Mononuclear cell (primary cell): ENCODE results near the gene VGLL2. TPM values are rescaled to one million over a fixed set of nuclear protein-coding genes. Genes with fewer than 3 reads are reported as not detected.

Experiments used
- H3K27me3 ChIP-seq: 2 replicates; pipeline ENCODE4 v1.6.0; 2011; ENCODE audit warnings: low read length, control low read depth; ENCODE audit not compliant: insufficient read depth
- H3K4me1 ChIP-seq: 2 replicates; pipeline ENCODE4 v1.5.1; 2011; ENCODE audit warnings: mild to moderate bottlenecking, low read length, control low read depth; ENCODE audit not compliant: insufficient read depth
- H3K4me3 ChIP-seq: 2 replicates; pipeline ENCODE4 v1.5.1; 2011; ENCODE audit warnings: mild to moderate bottlenecking, low read length, moderate library complexity
- H3K9me3 ChIP-seq: 2 replicates; pipeline ENCODE4 v1.5.1; 2011; ENCODE audit warnings: low read depth, mild to moderate bottlenecking, control low read depth, low read length
- total RNA-seq: library from RNA; depleted of rRNA; stranded (reverse); fragments of >200 nt; gene quantifications from one replicate; pipeline ENCODE4 v1.2.3, GENCODE V29; 2012

The VGLL2 gene
- total RNA-seq, 1 donor: 0.10 TPM

DNA sequence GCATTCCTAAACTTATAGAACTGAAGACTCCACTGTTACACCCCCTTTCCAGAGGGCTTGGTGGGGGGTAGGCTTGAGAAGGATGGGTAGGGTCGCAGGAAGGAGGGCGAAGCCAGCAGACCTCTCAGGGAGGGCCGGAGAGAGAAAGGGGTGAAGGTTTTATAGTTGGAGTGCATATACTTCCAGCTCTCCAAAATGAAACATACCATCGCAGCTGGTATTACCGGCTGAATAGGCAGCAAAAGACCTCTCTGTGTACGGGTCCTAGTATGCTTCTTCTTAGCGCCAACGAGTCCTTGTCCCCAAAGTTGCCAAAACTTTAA, 1.0 kb upstream of the VGLL2 start:
- Histone ChIP-seq H3K4me3 (no peak overlapping the region), H3K9me3 (no peaks in the 10 kb centered on the region), H3K27me3 (peaks cover 81% of the 10 kb centered on the region), H3K4me1 (no peaks in the 10 kb centered on the region)

GRCh38 chr6:117264692-117265409, 507 bp upstream of the VGLL2 start:
- Histone ChIP-seq H3K4me1 (no peaks in the 10 kb centered on the region), H3K9me3 (no peaks in the 10 kb centered on the region), H3K27me3 (peaks cover 86% of the 10 kb centered on the region), H3K4me3 (no peak overlapping the region)

- H3K4me1 ChIP-seq: no peaks in the 10 kb centered on the region
- no peaks in the 10 kb centered on the region for H3K9me3 ChIP-seq
- H3K4me3 ChIP-seq: no peak overlapping the region
- peaks cover 91% of the 10 kb centered on the region for H3K27me3 ChIP-seq
Observed at GRCh38 chr6:117266257-117267053, 1.1 kb downstream of the VGLL2 start.

GRCh38 chr6:117267054-117267347, 1.6 kb downstream of the VGLL2 start:
- Histone ChIP-seq H3K4me3 (no peak overlapping the region), H3K27me3 (peaks cover 93% of the 10 kb centered on the region), H3K9me3 (no peaks in the 10 kb centered on the region), H3K4me1 (no peaks in the 10 kb centered on the region)

DNA sequence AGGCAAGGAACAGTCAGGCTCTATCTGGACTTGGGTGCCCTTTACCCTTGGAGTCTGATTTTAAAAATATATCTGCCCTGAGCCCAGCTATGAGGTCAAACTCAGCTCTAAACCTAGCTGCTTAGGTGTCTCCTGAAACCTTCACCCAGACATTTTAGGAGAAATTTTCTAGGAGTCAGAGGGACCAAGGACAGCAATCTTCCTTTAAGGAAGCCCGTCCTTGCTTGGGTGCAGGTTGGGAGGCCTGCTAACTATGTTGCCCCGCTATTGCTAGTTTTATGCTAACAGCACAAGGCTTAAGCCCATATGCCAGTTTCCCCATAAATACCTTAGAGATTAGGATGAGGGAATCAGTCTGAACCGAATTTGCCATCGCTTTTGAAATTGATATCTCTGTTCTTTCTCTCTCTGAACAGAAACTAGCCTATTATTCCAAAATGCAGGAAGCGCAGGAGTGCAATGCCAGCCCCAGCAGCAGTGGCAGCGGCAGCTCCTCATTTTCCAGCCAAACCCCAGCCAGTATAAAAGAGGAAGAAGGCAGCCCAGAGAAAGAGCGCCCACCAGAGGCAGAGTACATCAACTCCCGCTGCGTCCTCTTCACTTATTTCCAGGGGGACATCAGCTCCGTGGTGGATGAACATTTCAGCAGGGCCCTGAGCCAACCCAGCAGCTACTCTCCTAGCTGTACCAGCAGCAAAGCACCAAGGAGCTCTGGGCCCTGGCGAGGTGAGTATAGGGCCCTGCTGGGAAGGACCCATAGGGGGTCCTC, 2.6 kb downstream of the VGLL2 start:
- H3K9me3 ChIP-seq: no peaks in the 10 kb centered on the region
- H3K4me3 ChIP-seq: no peak overlapping the region
- peaks cover 93% of the 10 kb centered on the region for H3K27me3 ChIP-seq
- no peaks in the 10 kb centered on the region for H3K4me1 ChIP-seq

DNA sequence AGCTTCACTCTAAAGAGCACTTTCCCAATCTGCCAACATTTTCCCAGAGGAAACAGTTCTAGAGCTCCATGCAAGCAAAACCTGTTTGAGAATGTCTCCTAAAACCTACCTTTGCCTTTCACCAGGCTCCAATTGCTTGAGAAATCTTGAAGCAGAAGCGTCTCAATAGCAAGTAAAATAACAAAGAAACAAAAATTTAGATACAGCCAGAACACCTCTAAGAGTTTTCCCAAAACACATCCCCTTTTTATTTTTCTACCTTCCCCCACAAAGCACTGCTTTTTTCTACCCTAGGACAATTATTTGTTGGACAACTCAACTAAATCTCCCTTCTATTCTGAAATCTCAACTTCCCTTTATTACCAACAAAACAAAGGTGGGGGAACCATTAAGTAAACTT, 3.6 kb downstream of the VGLL2 start:
- Histone ChIP-seq H3K4me3 (no peak overlapping the region), H3K4me1 (no peaks in the 10 kb centered on the region), H3K9me3 (no peaks in the 10 kb centered on the region), H3K27me3 (peaks cover 93% of the 10 kb centered on the region)

- Histone ChIP-seq H3K4me3 (no peak overlapping the region), H3K4me1 (no peaks in the 10 kb centered on the region), H3K27me3 (peaks cover 93% of the 10 kb centered on the region), H3K9me3 (no peaks in the 10 kb centered on the region)
Observed at GRCh38 chr6:117269638-117270054, 4.3 kb downstream of the VGLL2 start.

GRCh38 chr6:117270055-117270842, 4.9 kb downstream of the VGLL2 start:
- Histone ChIP-seq H3K27me3 (peaks cover 94% of the 10 kb centered on the region), H3K9me3 (no peaks in the 10 kb centered on the region), H3K4me1 (no peaks in the 10 kb centered on the region), H3K4me3 (no peak overlapping the region)

DNA sequence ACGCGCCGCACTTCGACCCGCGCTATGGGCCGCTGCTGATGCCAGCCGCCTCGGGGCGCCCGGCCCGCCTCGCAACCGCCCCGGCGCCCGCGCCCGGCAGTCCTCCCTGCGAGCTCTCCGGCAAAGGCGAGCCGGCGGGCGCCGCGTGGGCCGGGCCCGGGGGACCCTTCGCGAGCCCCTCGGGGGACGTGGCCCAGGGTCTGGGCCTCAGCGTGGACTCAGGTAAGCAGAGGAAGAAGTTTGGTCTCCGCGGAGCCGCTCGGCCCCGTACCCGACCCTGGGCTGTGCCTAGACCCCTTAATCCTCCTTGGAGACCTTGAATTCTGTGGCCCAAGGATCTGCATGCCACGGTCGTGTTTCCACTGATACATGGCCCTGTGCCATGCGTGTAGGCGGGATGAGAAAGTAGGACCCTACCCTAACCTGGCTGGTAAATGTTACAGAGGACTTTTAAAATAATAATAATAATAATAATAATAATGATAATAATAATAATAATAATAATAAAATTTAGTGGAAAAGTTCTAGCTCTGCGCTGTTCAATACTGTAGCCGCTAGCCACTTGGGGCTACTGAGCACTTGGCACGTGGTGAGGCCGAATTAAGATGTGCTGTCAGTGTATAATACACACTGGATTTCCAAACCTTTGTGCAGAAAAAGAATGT, 5.6 kb downstream of the VGLL2 start:
- Histone ChIP-seq H3K27me3 (peaks cover 89% of the 10 kb centered on the region), H3K4me3 (no peak overlapping the region), H3K9me3 (no peaks in the 10 kb centered on the region), H3K4me1 (no peaks in the 10 kb centered on the region)

DNA sequence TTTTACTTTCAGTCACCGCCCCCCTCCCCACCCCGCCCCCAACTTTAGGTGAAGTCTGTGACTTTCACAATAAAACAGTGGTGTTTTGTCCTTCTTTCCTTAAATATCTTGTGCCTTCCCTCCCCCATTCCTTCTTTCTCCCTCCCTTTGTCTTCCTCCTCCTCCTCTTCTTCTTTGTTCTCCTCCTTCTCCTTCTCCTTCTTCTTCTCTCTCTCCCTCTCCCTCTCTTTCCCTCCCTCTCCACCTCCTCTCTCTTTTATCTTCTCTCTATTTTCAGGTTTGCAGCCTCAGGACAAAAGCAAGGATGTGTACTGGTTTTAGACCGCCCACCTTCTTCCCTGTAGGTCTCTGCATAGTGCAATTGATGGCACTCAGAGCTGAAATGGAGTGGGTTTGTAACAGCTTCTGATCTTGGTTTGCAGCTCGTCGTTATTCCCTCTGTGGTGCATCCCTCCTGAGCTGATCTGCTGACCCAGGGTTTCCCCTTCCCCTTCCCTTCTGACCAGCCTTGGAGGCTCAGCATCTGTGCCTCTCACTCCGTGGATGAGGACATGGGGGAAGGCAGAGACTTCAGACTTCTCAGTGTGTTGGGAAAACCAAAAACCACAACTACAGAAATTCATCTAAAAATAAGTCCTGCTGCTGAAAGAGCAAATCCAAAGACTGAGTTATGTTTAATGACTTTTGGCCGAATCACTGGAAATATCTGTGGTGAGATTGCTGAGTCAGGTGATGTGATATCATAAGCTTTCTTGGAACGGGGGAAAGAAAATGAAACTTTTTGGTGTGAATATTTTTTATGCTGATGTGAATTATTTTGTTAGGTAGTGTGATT, 6.9 kb downstream of the VGLL2 start:
- Histone ChIP-seq H3K27me3 (peaks cover 79% of the 10 kb centered on the region), H3K4me1 (no peaks in the 10 kb centered on the region), H3K4me3 (no peak overlapping the region)

GRCh38 chr6:117272891-117273290, 7.5 kb downstream of the VGLL2 start:
- peaks cover 76% of the 10 kb centered on the region for H3K27me3 ChIP-seq
- no peak overlapping the region for H3K4me3 ChIP-seq
- no peaks in the 10 kb centered on the region for H3K9me3 ChIP-seq
- H3K4me1 ChIP-seq: no peaks in the 10 kb centered on the region

More for the DNA sequence above, 6.9 kb downstream of the VGLL2 start:
- H3K9me3 ChIP-seq: no peaks in the 10 kb centered on the region

DNA sequence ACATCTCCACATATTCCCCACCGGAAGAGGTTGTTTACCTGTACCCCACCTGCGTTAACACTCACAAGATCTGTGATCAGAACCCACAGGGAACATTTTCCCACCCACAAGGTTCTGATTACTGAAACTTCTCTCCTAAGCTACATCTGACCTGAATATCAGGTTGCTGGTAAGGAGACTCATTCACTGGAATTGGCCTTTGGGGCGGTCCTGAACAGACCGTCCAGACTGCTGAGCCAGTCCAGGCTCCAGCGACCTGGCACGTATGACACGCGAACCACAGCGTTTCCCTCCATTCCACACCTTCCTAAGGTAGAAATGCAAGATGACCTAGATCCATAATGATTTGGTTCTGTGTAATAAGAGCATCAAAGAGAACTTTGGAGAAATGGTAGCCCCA, 9.8 kb downstream of the VGLL2 start:
- peaks cover 55% of the 10 kb centered on the region for H3K27me3 ChIP-seq
- H3K9me3 ChIP-seq: no peaks in the 10 kb centered on the region
- H3K4me1 ChIP-seq: no peaks in the 10 kb centered on the region
- H3K4me3 ChIP-seq: no peak overlapping the region

GRCh38 chr6:117275711-117276110, 10.4 kb downstream of the VGLL2 start:
- H3K9me3 ChIP-seq: no peaks in the 10 kb centered on the region
- peaks cover 52% of the 10 kb centered on the region for H3K27me3 ChIP-seq
- H3K4me3 ChIP-seq: no peak overlapping the region
- no peaks in the 10 kb centered on the region for H3K4me1 ChIP-seq
